HG03432 (cell line): ENCODE measurements around the gene PHLDB1.
"Not testable (repeated sequence)": the region's sequence is repeated elsewhere in the genome, so short reads cannot be mapped to it uniquely, and the experiment has no call there.

Source experiments
- ATAC-seq: cut with Tn5 transposase; IDR thresholded peaks from one replicate; pipeline ENCODE4 v1.9.1; 2021; ENCODE audit warnings: mild to moderate bottlenecking, moderate library complexity; ENCODE audit not compliant: unreplicated experiment

PHLDB1 gene

GRCh38 chr11:118607401-118608359, at the start of gene PHLDB1:
Gene PHLDB1 (plus strand): TSS chr11:118607615. CDS start chr11:118613837, 6,222 bp downstream.
- no peak for ATAC-seq

- ATAC-seq: no peak
Measured at GRCh38 chr11:118560806-118561205, 46.6 kb upstream of the PHLDB1 start.

- ATAC-seq: no peak
Measured at GRCh38 chr11:118565051-118565450, 42.4 kb upstream of the PHLDB1 start.

GRCh38 chr11:118569670-118570069, 37.7 kb upstream of the PHLDB1 start:
- no peak for ATAC-seq

GRCh38 chr11:118570787-118571186, 36.6 kb upstream of the PHLDB1 start:
- no peak for ATAC-seq

- peak; percentile 14 for ATAC-seq
Measured at GRCh38 chr11:118571701-118572060, 35.7 kb upstream of the PHLDB1 start.

GRCh38 chr11:118572061-118572980, 35.1 kb upstream of the PHLDB1 start, which contains the start of gene ARCN1:
Gene ARCN1 (plus strand): TSS chr11:118572409. CDS start chr11:118572548, 139 bp downstream.
- ATAC-seq: peak; percentile 74

GRCh38 chr11:118572981-118573550, 34.3 kb upstream of the PHLDB1 start:
- peak; percentile 20 for ATAC-seq

DNA sequence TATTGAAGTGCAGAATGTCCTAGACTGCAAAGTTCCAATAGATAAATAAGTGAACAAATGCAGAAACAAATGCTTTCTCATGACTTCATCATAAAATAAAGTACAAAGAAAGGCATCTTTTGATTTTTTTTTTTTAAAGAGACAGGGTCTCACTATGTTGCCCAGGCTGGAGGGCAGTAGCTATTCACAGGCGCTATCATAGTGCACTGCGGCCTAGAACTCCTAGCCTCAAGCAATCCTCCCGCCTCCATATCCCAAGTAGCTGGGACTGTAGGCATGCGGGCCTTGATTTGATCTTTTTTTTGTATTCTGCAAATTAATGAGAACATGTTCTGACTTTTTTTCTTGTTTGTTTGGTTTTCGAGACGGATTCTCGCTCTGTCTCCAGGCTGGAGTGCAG, 32.8 kb upstream of the PHLDB1 start:
- ATAC-seq: no peak

DNA sequence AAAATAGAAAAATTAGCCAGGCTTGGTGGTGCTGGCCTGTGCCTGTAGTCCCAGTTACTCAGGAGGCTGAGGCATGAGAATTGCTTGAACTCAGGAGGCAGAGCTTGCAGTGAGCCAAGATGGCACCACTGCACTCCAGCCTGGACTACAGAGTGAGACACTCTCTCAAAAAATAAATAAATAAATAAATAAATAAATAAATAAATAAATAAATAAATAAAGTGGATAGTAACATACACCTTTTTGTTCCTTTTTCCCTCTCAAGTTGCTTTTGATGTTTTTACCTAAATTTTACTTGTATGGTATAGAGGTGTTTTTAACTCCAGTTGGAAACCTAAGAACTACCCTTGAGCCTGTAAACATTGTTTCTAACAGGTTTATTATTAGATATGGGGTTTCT, 29.4 kb upstream of the PHLDB1 start:
- not testable (repeated sequence) for ATAC-seq

DNA sequence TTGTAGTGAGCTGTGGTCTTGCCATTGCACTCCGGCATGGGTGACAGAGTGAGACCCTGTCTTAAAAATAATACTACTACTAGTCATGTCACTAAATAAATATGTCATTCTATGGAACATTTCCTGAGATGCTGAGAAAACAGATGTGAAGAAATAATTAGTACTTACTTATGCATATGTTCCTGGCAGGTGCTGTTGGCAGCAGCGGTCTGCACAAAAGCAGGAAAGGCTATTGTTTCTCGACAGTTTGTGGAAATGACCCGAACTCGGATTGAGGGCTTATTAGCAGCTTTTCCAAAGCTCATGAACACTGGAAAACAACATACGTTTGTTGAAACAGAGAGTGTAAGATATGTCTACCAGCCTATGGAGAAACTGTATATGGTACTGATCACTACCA, 26.4 kb upstream of the PHLDB1 start:
- ATAC-seq: no peak

DNA sequence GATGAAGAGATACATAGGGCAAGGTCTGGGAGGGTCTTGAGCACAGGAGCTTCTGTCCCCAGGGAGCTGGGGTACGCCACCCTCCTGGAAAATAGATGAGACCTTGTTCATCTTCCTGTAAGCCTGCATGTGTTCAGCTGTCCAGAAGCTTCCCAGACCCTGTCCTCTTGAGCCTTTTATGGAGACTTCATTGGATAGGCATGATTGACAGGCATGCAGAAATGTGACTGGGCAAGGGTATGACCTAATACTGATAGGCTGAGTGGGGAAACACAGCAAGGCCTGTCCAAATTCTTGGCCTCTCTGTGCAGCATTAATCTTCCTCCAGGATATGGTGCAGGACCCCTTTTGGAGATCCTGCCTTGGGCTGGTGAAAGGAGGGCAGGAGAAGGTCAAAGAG, 19.5 kb upstream of the PHLDB1 start:
- ATAC-seq: no peak

DNA sequence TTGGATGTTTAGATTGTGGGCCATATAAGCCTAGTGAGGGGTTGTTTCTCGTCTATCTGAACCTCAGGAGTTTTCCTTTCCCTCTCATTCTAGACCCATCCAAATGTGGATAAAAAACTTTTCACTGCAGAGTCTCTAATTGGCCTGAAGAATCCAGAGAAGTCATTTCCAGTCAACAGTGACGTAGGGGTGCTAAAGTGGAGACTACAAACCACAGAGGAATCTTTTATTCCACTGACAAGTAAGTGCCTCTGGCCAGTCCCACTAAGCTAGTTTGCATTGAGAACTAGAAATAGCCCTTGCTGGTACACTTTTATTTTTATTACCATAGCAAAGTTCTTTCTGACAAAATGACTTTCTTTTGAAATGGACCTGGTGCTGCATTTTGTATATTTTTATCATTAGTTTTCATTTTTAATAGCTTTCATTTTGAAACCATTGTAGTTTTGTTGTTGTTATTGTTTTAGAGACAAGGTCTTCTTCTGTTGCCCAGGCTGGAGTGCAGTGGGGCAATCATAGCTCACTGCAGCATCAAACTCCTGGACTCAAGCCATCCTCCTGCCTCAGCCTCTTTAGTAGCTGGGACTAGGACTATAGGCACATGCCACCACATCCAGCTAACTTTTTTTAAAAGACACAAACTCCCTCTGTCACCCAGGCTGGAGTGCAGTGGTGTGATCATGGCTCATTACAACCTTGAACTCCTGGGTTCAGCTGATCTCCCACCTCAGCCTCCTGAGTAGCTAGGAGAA, 14.6 kb upstream of the PHLDB1 start:
- no peak for ATAC-seq

DNA sequence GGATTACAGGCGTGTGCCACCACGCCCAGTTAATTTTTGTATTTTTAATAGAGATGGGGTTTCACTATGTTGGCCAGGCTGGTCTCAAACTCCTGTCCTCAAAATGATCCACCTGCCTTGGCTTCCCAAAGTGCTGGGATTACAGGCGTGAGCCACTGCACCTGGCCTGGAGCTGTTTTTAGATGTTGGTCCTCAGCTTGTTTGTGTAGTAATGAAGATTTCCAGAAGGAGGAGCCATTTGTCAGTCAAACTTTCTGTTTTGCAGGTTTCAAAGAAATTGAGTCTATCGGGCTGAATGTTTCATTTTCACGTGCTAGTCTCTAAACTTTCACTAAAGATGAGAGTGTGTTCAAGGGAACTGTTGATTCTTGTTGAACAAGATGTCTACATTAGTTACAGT, 12.4 kb upstream of the PHLDB1 start:
- not testable (repeated sequence) for ATAC-seq

DNA sequence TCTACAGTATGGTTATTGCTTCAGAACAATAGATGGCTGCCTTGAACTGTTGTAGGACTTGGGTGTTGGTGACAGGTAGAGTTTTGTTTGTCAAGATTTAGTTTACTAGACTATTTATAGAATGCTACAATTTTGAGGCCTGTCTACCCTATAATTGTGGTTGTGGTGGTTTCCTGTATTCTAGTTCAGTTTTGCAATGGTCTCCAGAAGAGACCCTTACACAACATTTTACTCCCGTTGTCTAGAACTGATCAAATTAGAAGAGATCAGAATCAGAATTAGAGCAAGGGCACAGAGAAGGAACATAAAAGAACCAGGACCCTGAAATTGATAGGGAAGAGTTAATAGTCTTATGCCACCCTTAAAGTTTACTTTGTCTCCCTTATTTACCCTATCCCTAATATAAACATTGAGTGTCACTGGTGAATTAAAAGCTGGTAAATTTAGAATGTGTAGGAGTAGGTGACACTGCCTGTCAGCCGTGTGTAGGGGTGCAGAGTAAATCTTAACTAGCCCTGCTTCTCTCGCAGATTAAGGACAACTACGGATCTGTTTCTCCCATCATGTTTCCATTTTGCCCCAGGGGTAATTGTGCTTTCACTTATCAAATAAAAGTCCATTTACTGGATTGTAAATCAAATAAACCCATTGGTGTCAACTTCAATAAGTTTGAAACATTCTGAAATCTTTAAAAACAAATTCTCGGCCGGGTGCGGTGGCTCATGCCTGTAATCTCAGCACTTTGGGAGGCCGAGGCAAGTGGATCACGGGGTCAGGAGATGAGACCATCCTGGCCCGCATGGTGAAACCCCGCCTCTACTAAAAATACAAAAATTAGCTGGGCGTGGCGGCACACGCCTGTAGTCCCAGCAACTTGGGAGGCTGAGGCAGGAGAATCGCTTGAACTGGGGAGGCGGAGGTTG, 10.9 kb upstream of the PHLDB1 start:
- no peak for ATAC-seq

- ATAC-seq: no peak
Measured at GRCh38 chr11:118597556-118597955, 9.9 kb upstream of the PHLDB1 start.

GRCh38 chr11:118602331-118602730, 5.1 kb upstream of the PHLDB1 start:
- ATAC-seq: no peak

- ATAC-seq: not testable (repeated sequence)
Measured at GRCh38 chr11:118603709-118604108, 3.7 kb upstream of the PHLDB1 start.

DNA sequence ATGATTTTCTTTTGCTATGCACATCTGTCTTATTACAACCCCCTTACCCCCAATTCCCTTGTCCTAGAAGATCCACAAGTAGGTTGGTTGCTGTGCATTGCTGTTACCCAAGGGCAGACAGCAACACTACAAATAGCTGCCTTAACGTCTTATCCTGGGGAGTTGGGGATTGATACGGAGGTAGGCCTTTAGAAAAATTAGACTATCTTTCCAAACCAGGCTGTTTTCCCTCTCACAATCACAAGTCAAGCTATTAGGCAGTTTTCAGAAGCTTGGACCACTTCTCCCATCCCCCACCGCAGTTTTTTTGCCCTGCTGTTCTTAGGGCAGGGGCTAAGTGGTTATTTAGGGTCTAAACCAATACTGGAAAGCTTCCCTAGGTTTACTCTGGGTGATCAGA, 2.8 kb upstream of the PHLDB1 start:
- no peak for ATAC-seq
